ENCODE data around the gene CKMT2.

CKMT2 gene

GRCh38 chr5:81219389-81219788 lies 13.7 kb upstream of the CKMT2 start:
- DNase-seq, result no peak

- no peak for DNase-seq
Observed at GRCh38 chr5:81222285-81222684, 10.8 kb upstream of the CKMT2 start.

DNA sequence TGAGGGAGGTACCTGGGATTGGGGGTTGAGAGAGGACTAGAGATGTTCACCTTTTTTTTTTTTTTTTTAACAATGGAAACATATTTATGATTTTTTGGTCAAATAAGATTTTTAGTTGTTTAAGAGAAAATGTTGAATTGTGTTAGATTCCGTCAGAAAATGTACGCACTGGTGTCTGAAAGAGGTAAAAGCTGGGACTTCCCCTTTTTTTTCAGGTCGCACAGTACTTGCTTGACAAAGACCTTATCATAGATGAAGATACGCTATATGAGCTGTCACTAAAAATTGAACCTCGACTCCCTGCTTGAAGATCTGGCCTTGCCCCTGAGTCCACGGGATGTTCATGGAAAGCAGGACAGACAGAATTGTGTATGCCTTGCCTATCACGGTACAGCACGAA lies 7.7 kb upstream of the CKMT2 start:
- no peak for DNase-seq

DNA sequence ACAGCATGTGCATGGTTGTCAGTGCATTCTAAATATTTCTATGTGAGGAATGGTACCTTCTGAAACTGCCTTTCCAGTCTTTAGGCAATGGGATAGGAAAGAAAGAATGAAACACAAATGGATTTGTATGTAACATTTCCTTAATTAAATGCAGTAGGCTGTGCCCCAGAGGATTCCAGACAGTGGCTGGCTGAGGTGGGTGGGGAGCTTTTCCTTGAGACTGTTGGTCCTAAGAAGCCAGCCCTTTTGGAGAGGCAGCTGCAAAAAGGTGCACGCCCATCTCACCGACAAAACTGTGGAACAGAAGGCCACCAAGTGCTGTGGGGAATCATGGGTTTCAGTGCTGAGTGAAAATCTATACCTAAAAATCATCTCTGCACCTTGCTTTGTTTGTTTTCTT lies 6.8 kb upstream of the CKMT2 start:
- no peak for DNase-seq

GRCh38 chr5:81226949-81227348 lies 6.2 kb upstream of the CKMT2 start:
- no peak for DNase-seq

DNA sequence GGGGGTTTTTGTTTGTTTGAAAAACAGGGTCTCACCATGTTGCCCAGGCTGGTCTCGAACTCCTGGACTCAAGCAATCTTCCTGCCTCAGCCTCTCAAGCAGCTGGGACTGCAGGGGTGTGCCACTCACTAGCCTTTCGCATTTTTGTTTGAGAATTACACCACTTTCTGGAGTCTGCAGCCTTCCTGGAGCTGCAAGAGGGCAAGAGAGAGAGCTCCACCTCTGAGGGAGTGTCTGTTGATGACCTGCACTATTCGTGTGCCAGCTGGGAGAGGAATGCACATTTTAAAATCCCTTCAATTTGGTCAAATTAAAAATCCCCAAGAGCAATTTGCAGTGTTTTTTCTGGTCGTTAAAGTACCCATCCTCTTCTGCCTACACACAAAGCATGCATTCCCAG lies 5.0 kb upstream of the CKMT2 start:
- DNase-seq, result no peak

DNA sequence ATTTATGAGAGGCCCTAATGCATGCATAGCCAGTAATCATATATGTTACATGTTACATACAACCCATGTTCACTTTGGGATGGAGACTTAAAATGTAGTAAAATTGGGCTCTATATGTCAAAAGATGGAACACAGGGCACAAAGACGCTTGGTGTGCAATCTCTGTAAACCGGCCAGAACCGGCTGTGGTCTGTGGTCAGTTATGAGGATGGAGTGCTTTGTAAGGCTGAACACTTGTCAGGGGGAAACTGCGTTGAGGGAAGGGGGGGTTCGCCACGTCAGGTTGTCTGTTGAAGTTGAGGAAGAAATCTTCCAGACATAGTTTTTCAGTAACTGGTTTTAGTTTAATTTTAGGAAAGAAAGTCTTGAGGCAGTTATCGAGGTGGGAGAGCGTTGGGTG lies 2.7 kb upstream of the CKMT2 start:
- DNase-seq, result no peak

GRCh38 chr5:81232464-81233079 lies 550 bp upstream of the CKMT2 start:
- no peak for DNase-seq

- DNase-seq, result no peak
Observed at GRCh38 chr5:81234299-81234698, 1.2 kb downstream of the CKMT2 start.

GRCh38 chr5:81234801-81235200 lies 1.7 kb downstream of the CKMT2 start:
- no peak for DNase-seq

DNA sequence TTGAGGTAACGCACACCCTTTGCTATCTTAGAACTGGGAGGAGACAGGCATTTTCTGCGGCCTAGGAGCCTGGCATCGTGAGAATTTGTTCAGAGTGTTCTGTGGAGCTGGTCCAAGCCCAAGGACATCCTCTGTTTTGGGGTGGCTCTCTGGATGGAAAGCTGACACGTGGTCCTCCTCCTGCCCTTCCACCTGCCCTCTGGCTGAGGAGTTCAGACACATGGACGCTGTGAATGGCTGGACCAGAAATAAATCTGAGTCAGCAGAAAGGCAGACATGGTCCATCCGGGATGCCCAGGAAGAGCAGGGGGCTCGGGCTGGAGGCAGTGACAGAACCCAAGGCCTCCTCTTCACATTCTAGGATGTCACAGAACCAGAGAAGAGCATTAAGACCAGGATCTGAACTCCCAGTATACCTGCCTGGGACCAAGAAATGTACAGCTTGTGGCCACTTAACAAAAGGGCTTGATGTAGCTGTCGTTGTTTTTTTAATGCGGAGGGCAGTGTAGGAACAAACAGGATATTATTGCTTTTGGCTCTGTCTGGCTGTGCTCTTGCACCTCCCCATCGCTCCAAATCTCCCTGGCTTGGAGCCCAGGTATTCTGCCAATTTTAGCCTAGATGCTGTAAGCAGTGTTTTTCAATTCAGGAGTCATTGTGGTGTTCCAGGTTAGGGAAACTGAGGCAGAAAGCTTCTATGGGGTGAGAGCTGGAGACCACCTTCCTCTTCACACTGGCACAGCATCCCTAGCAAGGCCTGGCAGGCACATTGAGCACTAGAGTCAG lies 2.4 kb downstream of the CKMT2 start:
- DNase-seq, result no peak

DNA sequence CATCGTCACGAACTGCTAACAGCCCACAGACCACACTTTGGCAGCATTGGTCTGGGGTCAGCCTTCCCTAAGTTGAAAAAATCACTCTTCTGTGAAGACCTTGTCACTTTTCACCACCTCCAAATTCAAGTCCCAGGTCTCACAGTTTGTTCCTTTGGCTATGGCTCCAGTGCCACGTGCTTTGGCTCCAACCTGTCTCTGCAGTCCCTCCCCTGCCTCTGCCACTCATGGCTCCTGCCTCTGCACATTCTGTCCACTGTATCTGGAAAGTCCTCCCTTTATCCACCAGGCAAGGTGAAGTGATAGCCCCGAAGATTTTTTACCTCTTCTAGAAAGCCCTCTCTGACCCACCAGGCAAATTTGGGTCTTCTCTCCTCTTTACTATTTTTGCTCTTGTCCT lies 5.3 kb downstream of the CKMT2 start:
- no peak for DNase-seq

- no peak for DNase-seq
Observed at GRCh38 chr5:81239613-81240012, 6.5 kb downstream of the CKMT2 start.

GRCh38 chr5:81241001-81241400 lies 7.9 kb downstream of the CKMT2 start:
- no peak for DNase-seq

DNA sequence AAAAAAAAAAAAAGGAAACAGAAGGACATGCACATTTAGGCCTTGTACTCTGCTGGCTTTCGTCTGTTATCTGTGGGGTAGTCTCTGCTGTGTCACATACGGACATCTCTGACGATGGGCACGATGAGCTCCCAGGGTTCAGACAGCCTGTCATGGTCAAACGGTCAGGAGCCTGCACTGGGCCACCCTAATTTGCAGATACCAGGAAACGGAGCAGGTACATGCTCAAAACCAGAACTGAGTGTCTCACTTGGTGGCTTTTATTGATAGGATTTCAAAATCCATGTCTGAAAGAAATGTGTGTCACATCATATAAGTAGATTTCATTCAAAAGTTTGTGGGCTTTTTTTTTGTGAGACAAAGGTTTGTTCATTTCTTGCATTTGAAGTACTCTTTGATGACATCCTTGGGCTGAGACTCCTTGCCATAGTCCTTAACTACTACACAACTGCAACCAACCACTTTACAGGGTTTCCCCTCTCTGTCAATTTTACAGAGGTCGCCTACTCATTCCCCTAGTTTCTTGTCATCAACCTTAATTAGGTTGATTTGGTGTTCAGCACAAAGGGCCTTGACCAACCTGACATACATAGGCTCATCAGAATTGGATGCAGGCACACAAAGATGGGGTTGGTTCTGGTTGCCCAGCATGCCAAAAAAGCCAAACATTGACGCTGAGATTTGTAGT lies 9.0 kb downstream of the CKMT2 start:
- no peak for DNase-seq

DNA sequence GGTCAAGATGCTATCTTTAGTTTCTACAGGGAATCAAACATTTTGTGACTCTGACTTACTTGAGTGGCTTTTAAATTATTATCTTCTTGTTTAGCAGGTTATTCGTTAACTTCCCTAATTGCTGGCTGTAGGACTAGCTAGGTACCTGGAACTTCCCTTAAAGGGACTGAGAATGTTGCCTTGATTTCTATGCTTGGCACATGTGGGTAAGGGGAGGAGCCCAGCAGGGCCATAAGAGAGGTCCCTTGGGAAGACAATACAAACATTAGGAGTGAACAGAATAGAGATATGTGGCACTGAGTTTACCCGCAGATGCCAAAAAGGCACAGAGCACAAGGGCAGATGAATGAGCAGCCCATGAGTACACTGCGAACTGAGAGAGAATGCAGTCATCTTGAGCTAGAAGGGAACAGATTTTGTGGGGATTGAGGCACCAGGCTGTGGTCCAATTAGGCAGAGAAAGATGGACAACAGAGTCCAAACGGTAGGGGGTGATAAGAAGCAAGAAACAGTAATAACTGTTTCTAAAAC lies 9.8 kb downstream of the CKMT2 start:
- no peak for DNase-seq

DNA sequence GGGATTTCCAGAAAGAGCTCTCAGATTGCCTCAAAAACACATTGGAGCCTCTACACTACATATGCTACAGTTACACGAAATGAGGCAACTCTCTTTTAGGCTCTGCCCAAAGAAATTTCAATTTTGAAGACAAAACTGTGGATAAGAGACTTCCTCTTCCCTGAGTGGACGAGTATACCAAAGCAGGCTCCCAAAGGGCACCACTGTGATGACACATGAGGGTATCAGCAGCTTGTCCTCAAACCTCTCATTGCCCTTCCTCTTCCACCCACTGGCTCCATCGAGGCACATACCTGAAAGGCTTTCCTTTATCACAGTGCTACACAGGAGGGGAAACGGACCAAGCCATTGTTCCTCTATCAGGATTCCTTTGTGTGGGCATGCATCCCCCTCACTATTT lies 11.3 kb downstream of the CKMT2 start:
- no peak for DNase-seq

- no peak for DNase-seq
Observed at GRCh38 chr5:81245871-81246235, 12.7 kb downstream of the CKMT2 start.

DNA sequence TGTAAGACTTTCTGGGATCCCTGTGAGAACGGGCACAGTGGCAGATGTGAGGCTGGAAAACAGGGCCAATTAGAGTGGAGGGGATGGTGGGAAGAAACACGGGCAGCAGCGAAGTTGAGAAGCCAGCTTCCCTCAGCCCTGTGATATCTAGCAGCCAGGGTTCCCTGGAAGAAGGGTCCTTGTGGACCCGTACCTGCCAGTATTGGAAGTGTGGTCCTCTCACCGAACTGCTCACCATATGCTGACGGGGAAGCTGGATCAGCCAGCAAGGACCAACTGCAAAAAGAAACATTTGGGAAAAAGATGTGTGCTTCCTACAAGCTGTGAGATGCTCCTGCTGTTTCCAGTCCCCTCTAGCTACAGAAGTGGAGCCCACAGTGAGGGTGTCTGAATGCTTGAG lies 13.6 kb downstream of the CKMT2 start:
- no peak for DNase-seq

GRCh38 chr5:81247441-81247972 lies 14.4 kb downstream of the CKMT2 start:
- DNase-seq, result no peak

DNA sequence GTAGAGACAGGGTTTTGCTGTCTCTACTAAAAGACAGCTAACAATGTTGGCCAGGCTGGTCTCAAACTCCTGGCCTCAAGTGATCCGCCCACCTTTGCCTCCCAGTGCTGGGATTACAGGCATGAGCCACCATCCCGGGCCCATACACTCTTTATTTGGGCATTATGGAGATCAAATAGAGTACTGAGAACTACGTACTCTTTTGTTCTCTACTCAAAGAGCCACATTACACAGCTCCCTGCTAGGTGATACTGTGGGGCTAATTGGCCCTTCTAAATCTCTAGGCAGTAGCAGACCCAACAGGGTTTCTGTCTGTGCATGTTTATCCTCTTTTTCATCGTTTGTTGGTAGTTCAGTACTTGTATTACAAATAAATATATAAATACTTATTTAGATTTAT lies 16.1 kb downstream of the CKMT2 start:
- DNase-seq, result no peak

GRCh38 chr5:81250004-81250403 lies 16.9 kb downstream of the CKMT2 start:
- DNase-seq, result no peak

DNA sequence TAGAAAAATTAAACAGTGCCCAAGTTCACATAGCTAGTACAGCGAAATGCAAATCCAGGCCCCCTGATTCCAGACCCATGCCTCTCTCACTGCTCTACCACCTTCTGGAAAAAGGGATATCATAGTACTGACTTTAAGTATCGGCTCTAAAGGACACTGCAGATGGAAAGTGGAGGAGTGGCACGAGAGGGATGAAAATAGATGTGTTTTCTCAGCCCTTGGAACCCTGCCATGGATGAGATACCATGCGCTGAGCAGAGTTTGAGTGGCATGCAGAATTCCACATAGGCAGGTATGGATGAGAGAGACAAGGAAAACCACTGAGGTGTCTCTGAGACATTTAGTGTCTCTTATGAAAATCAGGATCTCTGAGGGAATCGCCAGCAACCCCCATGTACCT lies 18.8 kb downstream of the CKMT2 start:
- DNase-seq, result no peak

DNA sequence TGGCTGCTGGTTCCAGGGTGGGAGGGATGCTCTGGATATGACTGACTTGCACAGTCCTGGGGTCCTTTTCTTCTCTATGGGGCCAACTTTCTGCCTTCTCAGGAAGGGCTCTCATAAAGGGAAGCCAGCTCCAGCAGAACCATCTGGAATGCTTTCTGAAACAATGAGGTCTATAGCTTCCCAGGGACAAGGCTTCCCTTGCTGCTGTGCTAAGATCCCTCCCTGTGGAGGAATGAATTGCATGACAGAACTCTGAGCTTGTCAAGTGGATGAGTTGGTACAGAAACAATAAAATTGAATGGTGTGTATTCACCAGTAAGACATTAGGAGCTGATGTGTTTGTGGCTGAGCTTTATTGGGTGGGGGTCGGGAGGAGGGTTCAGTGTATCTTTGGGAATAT lies 19.8 kb downstream of the CKMT2 start:
- no peak for DNase-seq
